Upper lobe of left lung (tissue), 4 donors: ENCODE data around the gene TNNT3.

Source experiments
- POLR2AphosphoS5 ChIP-seq, 2 donors: sonication (generic); formaldehyde crosslinking; IDR thresholded peaks; one replicate each; pipeline ENCODE4 v1.5.1; 2017; ENCODE audit warnings: antibody characterized with exemption in 2 of 2
- TF ChIP-seq, protein P1 (sequence below), 6 experiments: fragments of 450-650 bp in 4 of 6; fragments of 200-600 bp in 2 of 6; sonication (generic) in 2 of 6; IDR thresholded peaks; one replicate each; pipeline ENCODE4 v1.5.1; 2016 to 2019; ENCODE audit warnings: antibody characterized with exemption in 6 of 6

DNA sequence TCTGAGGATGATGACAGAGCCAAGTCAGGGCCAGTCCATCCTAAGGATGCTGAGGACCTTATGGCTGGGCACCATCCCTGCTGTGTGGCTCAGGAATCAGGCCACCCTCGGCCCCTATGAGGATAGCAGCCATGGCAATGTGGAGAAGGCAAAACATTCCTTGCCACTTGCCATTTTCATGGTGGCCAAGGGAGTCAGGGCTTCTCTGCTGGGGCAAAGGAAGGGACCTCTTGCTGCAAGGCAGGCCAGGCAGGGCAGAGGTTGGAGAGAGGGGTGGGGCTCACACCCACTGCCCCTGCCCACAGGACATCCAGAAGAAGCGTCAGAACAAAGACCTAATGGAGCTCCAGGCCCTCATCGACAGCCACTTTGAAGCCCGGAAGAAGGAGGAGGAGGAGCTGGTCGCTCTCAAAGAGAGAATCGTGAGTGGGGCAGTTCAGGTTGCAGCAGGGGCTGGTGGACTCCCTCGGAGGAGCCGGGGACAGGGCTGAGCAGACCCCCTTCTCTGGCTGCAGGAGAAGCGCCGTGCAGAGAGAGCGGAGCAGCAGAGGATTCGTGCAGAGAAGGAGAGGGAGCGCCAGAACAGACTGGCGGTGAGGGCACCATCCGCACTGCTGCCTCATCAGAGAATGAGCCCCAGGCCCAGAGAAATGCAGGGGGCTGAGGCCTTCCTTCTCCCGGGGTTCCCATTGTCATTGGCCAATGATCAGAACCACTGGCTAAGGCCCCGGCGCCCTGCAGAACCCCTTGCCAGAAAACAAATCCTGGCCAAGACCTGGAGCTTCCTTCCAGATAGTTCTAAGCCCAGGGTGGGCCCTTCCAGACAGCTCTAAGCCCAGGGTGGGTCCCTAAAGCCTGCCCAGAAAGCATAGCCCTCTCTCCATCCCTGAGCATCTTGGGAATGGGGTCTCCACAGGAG, 14.2 kb downstream of the TNNT3 start:
- TF ChIP-seq, protein P1, sequence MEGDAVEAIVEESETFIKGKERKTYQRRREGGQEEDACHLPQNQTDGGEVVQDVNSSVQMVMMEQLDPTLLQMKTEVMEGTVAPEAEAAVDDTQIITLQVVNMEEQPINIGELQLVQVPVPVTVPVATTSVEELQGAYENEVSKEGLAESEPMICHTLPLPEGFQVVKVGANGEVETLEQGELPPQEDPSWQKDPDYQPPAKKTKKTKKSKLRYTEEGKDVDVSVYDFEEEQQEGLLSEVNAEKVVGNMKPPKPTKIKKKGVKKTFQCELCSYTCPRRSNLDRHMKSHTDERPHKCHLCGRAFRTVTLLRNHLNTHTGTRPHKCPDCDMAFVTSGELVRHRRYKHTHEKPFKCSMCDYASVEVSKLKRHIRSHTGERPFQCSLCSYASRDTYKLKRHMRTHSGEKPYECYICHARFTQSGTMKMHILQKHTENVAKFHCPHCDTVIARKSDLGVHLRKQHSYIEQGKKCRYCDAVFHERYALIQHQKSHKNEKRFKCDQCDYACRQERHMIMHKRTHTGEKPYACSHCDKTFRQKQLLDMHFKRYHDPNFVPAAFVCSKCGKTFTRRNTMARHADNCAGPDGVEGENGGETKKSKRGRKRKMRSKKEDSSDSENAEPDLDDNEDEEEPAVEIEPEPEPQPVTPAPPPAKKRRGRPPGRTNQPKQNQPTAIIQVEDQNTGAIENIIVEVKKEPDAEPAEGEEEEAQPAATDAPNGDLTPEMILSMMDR (IDR thresholded peaks at IDR 0.05): no peak
- no peak for TF ChIP-seq POLR2AphosphoS5 (IDR thresholded peaks at IDR 0.05)
